ENCODE measurements around the gene LOXL3. TPM values are rescaled to one million over a fixed set of nuclear protein-coding genes. Genes with fewer than 3 reads are reported as not detected.

LOXL3 gene
- polyA plus RNA-seq, 1 of the 3 experiments (the other 2 are of a cell fraction), result 47.9 TPM

GRCh38 chr2:74507145-74507925 is 46.4 kb downstream of the LOXL3 start, which contains the start of gene PCGF1 (continued):
- TF ChIP-seq MEF2A (IDR thresholded peaks at IDR 0.05; ENCODE audit: borderline replicate concordance, low read depth), result no peak
- peak; percentile 97 for TF ChIP-seq NRF1 (IDR thresholded peaks at IDR 0.05; ENCODE audit: low read depth, low read length)
- TF ChIP-seq ELF1 (IDR thresholded peaks at IDR 0.05), result peak; percentile 80
- no peak for TF ChIP-seq FOXM1 (IDR thresholded peaks at IDR 0.05; ENCODE audit: low read depth)
- TF ChIP-seq CHD2 (IDR thresholded peaks at IDR 0.05; ENCODE audit: low read length, partially characterized antibody), result peak; percentile 7
- TF ChIP-seq MAX (IDR thresholded peaks at IDR 0.05; ENCODE audit: low read depth), result peak; percentile 73
- no peak for TF ChIP-seq IRF3 (IDR thresholded peaks at IDR 0.05; ENCODE audit: low read depth, low read length)
- TF ChIP-seq GATA2 (CRISPR knock-in tag; IDR thresholded peaks at IDR 0.05), result peak; percentile 37; the same call in 1 of the 2 replicates
- peak; percentile 87; the same call in 1 of the 2 replicates for TF ChIP-seq MXI1 (IDR thresholded peaks at IDR 0.05; ENCODE audit: low read depth, low read length)
- no peak for TF ChIP-seq ZBTB33 (IDR thresholded peaks at IDR 0.05; ENCODE audit: borderline replicate concordance, low read depth)
- no peak for TF ChIP-seq REST (IDR thresholded peaks at IDR 0.05; ENCODE audit: low read depth, low read length)
- no peak for TF ChIP-seq SIN3A (IDR thresholded peaks at IDR 0.05; ENCODE audit: borderline replicate concordance, low read depth, low read length)
- no peak for TF ChIP-seq TCF12 (IDR thresholded peaks at IDR 0.05)
- TF ChIP-seq FOXJ3 (CRISPR knock-in tag; IDR thresholded peaks at IDR 0.05), result no peak
- TF ChIP-seq FOSL2 (IDR thresholded peaks at IDR 0.05; ENCODE audit: borderline replicate concordance, low read depth), result no peak
- TF ChIP-seq USF1 (IDR thresholded peaks at IDR 0.05; ENCODE audit: borderline replicate concordance, low read depth), result peak; percentile 68; the same call in 1 of the 2 replicates
- TF ChIP-seq POLR2AphosphoS5 (IDR thresholded peaks at IDR 0.05; ENCODE audit: low read depth, low read length), result peak; percentile 83
